B cell (primary cell): ENCODE data around the gene PLVAP. TPM values are rescaled to one million over a fixed set of nuclear protein-coding genes. Genes with fewer than 3 reads are reported as not detected.
A peak's percentile ranks its signal among the peaks of the same experiment; 100 is the strongest.
"Not testable (repeated sequence)": the region's sequence is repeated elsewhere in the genome, so short reads cannot be mapped to it uniquely, and the experiment has no call there.

ENCODE experiments used
- ATAC-seq: fragments of 200-7000 bp; cut with Tn5 transposase; one replicate; pipeline ENCODE4 v1.10.0; 2021; ENCODE audit warnings: low read depth, mild to moderate bottlenecking, moderate number of reproducible peaks, moderate library complexity
- CTCF ChIA-PET: fragments of 350-600 bp; sonication (Branson Sonifier 250); formaldehyde crosslinking; loops from one replicate; lab custom pipeline; 2021; ENCODE audit warnings: antibody characterized with exemption, inconsistent platforms; lab: Charles Lee
- POLR2A ChIA-PET: fragments of 350-600 bp; sonication (Branson Sonifier 250); formaldehyde crosslinking; loops from one replicate; lab custom pipeline; 2021; ENCODE audit warnings: antibody characterized with exemption; lab: Charles Lee
- DNase-seq: peaks from one replicate; pipeline ENCODE4 v3.0.0; 2013
- H2AFZ ChIP-seq: 2 replicates; pipeline ENCODE4 v1.6.1; 2012; ENCODE audit warnings: mild to moderate bottlenecking, low read depth, low read length; ENCODE audit not compliant: insufficient read depth, poor library complexity, severe bottlenecking
- H3K27ac ChIP-seq, 2 donors: 1 replicate in 1 of 2; 2 replicates in 1 of 2; pipeline ENCODE4 v1.5.1; 2012 to 2013; ENCODE audit warnings: low read length in 2 of 2, mild to moderate bottlenecking in 2 of 2, moderate library complexity in 1 of 2
- H3K27me3 ChIP-seq, 4 experiments: fragments of 200-600 bp in 1 of 4; sonication (generic) in 1 of 4; replicated peaks in 1 of 4; 1 replicate in 2 of 4; 2 replicates in 2 of 4; pipeline versions ENCODE4 v1.6.1 to v1.7.0; 2013 to 2016; ENCODE audit warnings: low read length in 3 of 4, mild to moderate bottlenecking in 2 of 4, mixed read lengths in 1 of 4, moderate library complexity in 1 of 4; ENCODE audit not compliant: insufficient read depth in 4 of 4, control insufficient read depth in 3 of 4; ENCODE audit errors: control extremely low read depth in 1 of 4
- H3K36me3 ChIP-seq, 2 experiments: replicated peaks in 1 of 2; 1 replicate in 1 of 2; 2 replicates in 1 of 2; pipeline versions ENCODE4 v1.6.1 to v1.7.1; 2013; ENCODE audit warnings: low read length in 1 of 2; ENCODE audit not compliant: insufficient read depth in 2 of 2, control insufficient read depth in 1 of 2; ENCODE audit errors: control extremely low read depth in 1 of 2, extremely low read depth in 1 of 2
- H3K4me1 ChIP-seq, 2 donors: fragments of 200-600 bp in 1 of 2; sonication (generic) in 1 of 2; 1 replicate in 1 of 2; 2 replicates in 1 of 2; pipeline versions ENCODE4 v1.5.1 to v1.6.1; 2013 to 2017; ENCODE audit warnings: low read length in 2 of 2; ENCODE audit not compliant: control insufficient read depth in 2 of 2, insufficient read depth in 2 of 2
- H3K4me2 ChIP-seq: replicated peaks from 2 replicates; pipeline ENCODE3; 2012; ENCODE audit warnings: mild to moderate bottlenecking, low read depth, low read length; ENCODE audit not compliant: poor library complexity, severe bottlenecking
- H3K4me3 ChIP-seq, 5 experiments: fragments of 200-600 bp in 1 of 5; sonication (generic) in 1 of 5; 1 replicate in 3 of 5; 2 replicates in 2 of 5; pipeline versions ENCODE4 v1.5.1 to v1.7.0; 2011 to 2016; ENCODE audit warnings: low read length in 4 of 5, mild to moderate bottlenecking in 4 of 5, low read depth in 2 of 5, control low read depth in 1 of 5, moderate library complexity in 1 of 5; ENCODE audit not compliant: insufficient read depth in 1 of 5; ENCODE audit errors: control extremely low read depth in 1 of 5, extremely low read depth in 1 of 5
- H3K79me2 ChIP-seq: fragments of 200-600 bp; sonication (generic); one replicate; pipeline ENCODE4 v1.6.0; 2016; ENCODE audit warnings: low read length; ENCODE audit not compliant: control insufficient read depth, insufficient read depth
- H3K9ac ChIP-seq: fragments of 200-600 bp; sonication (generic); 2 replicates; pipeline ENCODE4 v1.6.1; 2017; ENCODE audit warnings: mild to moderate bottlenecking, low read length, moderate library complexity
- H3K9me3 ChIP-seq, 3 donors: one replicate each; pipeline versions ENCODE4 v1.6.1 to v1.7.1; 2013; ENCODE audit warnings: low read length in 2 of 3; ENCODE audit not compliant: control insufficient read depth in 2 of 3, insufficient read depth in 1 of 3; ENCODE audit errors: control extremely low read depth in 1 of 3
- H4K20me1 ChIP-seq: 2 replicates; pipeline ENCODE4 v1.6.0; 2012; ENCODE audit warnings: mild to moderate bottlenecking, low read length; ENCODE audit not compliant: insufficient read depth, control insufficient read depth, poor library complexity, severe bottlenecking
- H3K27ac Mint-ChIP-seq: one replicate; pipeline ENCODE4 v1.8.0; 2021; ENCODE audit warnings: mixed read lengths
- H3K27me3 Mint-ChIP-seq: one replicate; pipeline ENCODE4 v1.8.0; 2021; ENCODE audit warnings: mixed read lengths
- H3K4me1 Mint-ChIP-seq: one replicate; pipeline ENCODE4 v1.8.0; 2021; ENCODE audit warnings: mixed read lengths
- H3K4me3 Mint-ChIP-seq: one replicate; pipeline ENCODE4 v1.8.0; 2021; ENCODE audit warnings: mixed read lengths
- H3K9me3 Mint-ChIP-seq: one replicate; pipeline ENCODE4 v1.8.0; 2022; ENCODE audit warnings: mixed read lengths; ENCODE audit not compliant: insufficient read depth
- CTCF ChIP-seq: fragments of 200-600 bp; IDR thresholded peaks from one replicate; pipeline ENCODE4 v1.8.0; 2022; ENCODE audit warnings: antibody characterized with exemption, mild to moderate bottlenecking
- EZH2 ChIP-seq: IDR thresholded peaks from 2 replicates; pipeline ENCODE4 v1.6.1; 2012; ENCODE audit warnings: borderline replicate concordance, low read depth, mild to moderate bottlenecking, moderate library complexity, low read length; ENCODE audit not compliant: insufficient read depth, poor library complexity, severe bottlenecking
- WGBS: methylation state at CpG from one replicate; pipeline ENCODE4 v1.1.5; 2013; ENCODE audit warnings: missing lambda C conversion rate; ENCODE audit not compliant: insufficient coverage; 5-methylcytosine and 5-hydroxymethylcytosine counted together
- intact Hi-C: fragments of 100-400 bp; cut with micrococcal nuclease; formaldehyde crosslinking; loops from one replicate; pipeline ENCODE4 v1.10.0; 2022
- polyA plus RNA-seq: library from polyadenylated mRNA; depleted of rRNA; stranded (reverse); fragments of >200 nt; gene quantifications from 2 replicates; pipeline ENCODE4 v1.2.3, GENCODE V29; 2012
- total RNA-seq, 2 donors: library from RNA; stranded (reverse); fragments of 120-200 nt in 1 of 2; gene quantifications; 1 replicate in 1 of 2; 2 replicates in 1 of 2; pipeline versions ENCODE4 v1.2.3 to v1.2.4, GENCODE V29; 2013 to 2022

The PLVAP gene
- total and polyA plus RNA-seq, 2 donors (not counting 1 experiment from before 2014, with no cell fraction given): 0.06 TPM; not detected in 1

- Histone ChIP-seq H3K79me2 (no peaks in the 10 kb centered on the region), H3K4me3 (no peak overlapping the region), H4K20me1 (no peaks in the 10 kb centered on the region), H3K9ac (no peak overlapping the region), H2AFZ (no peak overlapping the region), H3K36me3 (no peaks in the 10 kb centered on the region), H3K4me2 (peak overlapping the region; percentile 54), H3K9me3 (peaks cover 0 to 9% (median 0%) of the 10 kb centered on the region in 3 donors), H3K4me1 (peaks cover 18 to 34% of the 10 kb centered on the region in 2 donors), H3K27me3 (peaks cover 0 to 37% (median 13%) of the 10 kb centered on the region in 4 experiments), H3K27ac (peak overlapping the region in 1 of 2 donors; percentile 31)
- Mint-ChIP-seq H3K4me3 (peak overlapping the region; percentile 58), H3K4me1 (peaks cover 21% of the 10 kb centered on the region), H3K27ac (peak overlapping the region; percentile 12), H3K27me3 (peaks cover 25% of the 10 kb centered on the region), H3K9me3 (no peaks in the 10 kb centered on the region)
- peak; percentile 86 for DNase-seq
- WGBS: 0% methylated on average over 3 of the region's 8 CpGs
- no peak for TF ChIP-seq EZH2
- no peak for TF ChIP-seq CTCF
- POLR2A ChIA-PET: no interaction called here
- CTCF ChIA-PET: no interaction called here
- ATAC-seq: peak; percentile 92
- intact Hi-C loops: no loop called here
These were observed 7.0 kb downstream of the PLVAP start for GRCh38 chr19:17370026-17370587.

- 97% methylated on average over 21 of the region's 22 CpGs for WGBS
- Histone ChIP-seq H3K4me3 (no peak overlapping the region), H4K20me1 (no peaks in the 10 kb centered on the region), H3K4me2 (no peak overlapping the region), H3K27ac (no peak overlapping the region), H2AFZ (no peak overlapping the region), H3K9me3 (no peaks in the 10 kb centered on the region), H3K9ac (no peak overlapping the region), H3K79me2 (no peaks in the 10 kb centered on the region), H3K4me1 (peaks cover 15 to 22% of the 10 kb centered on the region in 2 donors), H3K36me3 (no peaks in the 10 kb centered on the region), H3K27me3 (peaks cover 0 to 32% (median 14%) of the 10 kb centered on the region in 4 experiments)
- Mint-ChIP-seq H3K9me3 (no peaks in the 10 kb centered on the region), H3K27ac (no peak overlapping the region), H3K4me3 (no peak overlapping the region), H3K4me1 (peaks cover 13% of the 10 kb centered on the region), H3K27me3 (peaks cover 37% of the 10 kb centered on the region)
- ChIA-PET POLR2A (interaction anchor here (0.7 kb wide), 1 partner anchor 9 kb away, joined by 14 read pairs; no protein-coding TSS in a partner anchor), CTCF (interaction anchor here (0.9 to 1.8 kb wide), 4 partner anchors 11 to 89 kb away, joined by 3 to 5 read pairs (median 4); partner anchors contain the start of gene PLVAP)
- TF ChIP-seq EZH2 (no peak), CTCF (no peak)
- ATAC-seq (no peak), DNase-seq (no peak)
- intact Hi-C loops: no loop called here
These were observed 11.8 kb downstream of the PLVAP start for GRCh38 chr19:17365361-17365760.

- DNase-seq, H3K4me1 Mint-ChIP-seq, H3K36me3 ChIP-seq, H4K20me1 ChIP-seq, intact Hi-C loops, H3K27ac ChIP-seq, H3K9me3 Mint-ChIP-seq, H3K4me3 Mint-ChIP-seq, H3K9ac ChIP-seq, ATAC-seq, H3K9me3 ChIP-seq, H3K4me1 ChIP-seq, H3K4me3 ChIP-seq, H3K79me2 ChIP-seq, H3K4me2 ChIP-seq, H3K27ac Mint-ChIP-seq, H2AFZ ChIP-seq: not testable (repeated sequence)
- H3K27me3 ChIP-seq: peaks cover 0 to 32% (median 14%) of the 10 kb centered on the region in 4 experiments
- peaks cover 36% of the 10 kb centered on the region for H3K27me3 Mint-ChIP-seq
- ChIA-PET CTCF (interaction anchor here (1.0 to 1.8 kb wide), 2 partner anchors 18 to 90 kb away, joined by 3 to 5 read pairs; no protein-coding TSS in a partner anchor), POLR2A (interaction anchor here (0.6 kb wide), 1 partner anchor 9 kb away, joined by 8 read pairs; no protein-coding TSS in a partner anchor)
- WGBS: 99% methylated on average over 8 of the region's 20 CpGs
These were observed 13.1 kb downstream of the PLVAP start for GRCh38 chr19:17363852-17364605.
